Sigmoid colon (tissue), 4 donors: Measurements from ENCODE around the gene AFAP1.

ENCODE experiments used
- POLR2A ChIP-seq, 2 donors: fragments of 450-650 bp; IDR thresholded peaks; one replicate each; pipeline ENCODE4 v1.6.1; 2016; ENCODE audit warnings: antibody characterized with exemption in 2 of 2, mild to moderate bottlenecking in 2 of 2, moderate library complexity in 2 of 2
- POLR2AphosphoS5 ChIP-seq, 4 donors: sonication (generic); formaldehyde crosslinking; IDR thresholded peaks; one replicate each; pipeline ENCODE4 v1.6.1; 2017; ENCODE audit warnings: antibody characterized with exemption in 4 of 4
- TF ChIP-seq, protein P1 (sequence below), 4 experiments: fragments of 450-650 bp in 3 of 4; fragments of 200-600 bp in 1 of 4; IDR thresholded peaks; one replicate each; pipeline ENCODE4 v1.5.1; 2016 to 2019; ENCODE audit warnings: antibody characterized with exemption in 4 of 4, mild to moderate bottlenecking in 3 of 4, moderate library complexity in 2 of 4

DNA sequence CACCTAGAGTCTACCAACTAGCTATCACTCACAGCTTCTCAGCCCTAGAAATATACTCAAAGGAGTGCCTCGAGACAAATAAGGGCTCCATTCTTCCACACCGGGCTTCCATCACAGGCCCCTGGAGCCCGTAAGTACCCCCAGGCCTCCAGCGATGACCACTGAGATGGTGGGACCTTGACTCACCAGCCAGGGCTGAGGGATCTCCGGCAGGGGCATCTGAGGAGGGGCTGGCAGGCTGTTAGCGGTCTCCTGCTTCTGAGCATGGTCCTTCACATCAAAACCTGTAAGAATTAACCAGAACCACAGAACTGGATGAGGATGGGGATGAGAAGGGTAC is 71.3 kb downstream of the AFAP1 start:
- TF ChIP-seq POLR2AphosphoS5 (IDR thresholded peaks at IDR 0.05) (no peak), POLR2A (IDR thresholded peaks at IDR 0.05) (no peak)
- TF ChIP-seq, protein P1, sequence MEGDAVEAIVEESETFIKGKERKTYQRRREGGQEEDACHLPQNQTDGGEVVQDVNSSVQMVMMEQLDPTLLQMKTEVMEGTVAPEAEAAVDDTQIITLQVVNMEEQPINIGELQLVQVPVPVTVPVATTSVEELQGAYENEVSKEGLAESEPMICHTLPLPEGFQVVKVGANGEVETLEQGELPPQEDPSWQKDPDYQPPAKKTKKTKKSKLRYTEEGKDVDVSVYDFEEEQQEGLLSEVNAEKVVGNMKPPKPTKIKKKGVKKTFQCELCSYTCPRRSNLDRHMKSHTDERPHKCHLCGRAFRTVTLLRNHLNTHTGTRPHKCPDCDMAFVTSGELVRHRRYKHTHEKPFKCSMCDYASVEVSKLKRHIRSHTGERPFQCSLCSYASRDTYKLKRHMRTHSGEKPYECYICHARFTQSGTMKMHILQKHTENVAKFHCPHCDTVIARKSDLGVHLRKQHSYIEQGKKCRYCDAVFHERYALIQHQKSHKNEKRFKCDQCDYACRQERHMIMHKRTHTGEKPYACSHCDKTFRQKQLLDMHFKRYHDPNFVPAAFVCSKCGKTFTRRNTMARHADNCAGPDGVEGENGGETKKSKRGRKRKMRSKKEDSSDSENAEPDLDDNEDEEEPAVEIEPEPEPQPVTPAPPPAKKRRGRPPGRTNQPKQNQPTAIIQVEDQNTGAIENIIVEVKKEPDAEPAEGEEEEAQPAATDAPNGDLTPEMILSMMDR (IDR thresholded peaks at IDR 0.05) = no peak
